Caco-2 (cell line): Measurements from ENCODE around the gene ARHGAP15. TPM values are rescaled to one million over a fixed set of nuclear protein-coding genes. Genes with fewer than 3 reads are reported as not detected.

Experiments
- BruUV-seq: library from RNA; stranded (reverse); fragments of 400-500 nt; replicated peaks from 2 replicates; lab custom pipeline; 2021; lab: Mats Ljungman, UMichigan
- CTCF ChIA-PET: fragments of 300-600 bp; sonication (Branson Sonifier 250); formaldehyde crosslinking; loops from one replicate; lab custom pipeline; 2022; ENCODE audit warnings: antibody characterized with exemption; lab: Charles Lee
- POLR2A ChIA-PET: fragments of 300-600 bp; sonication (Branson Sonifier 250); formaldehyde crosslinking; loops from one replicate; lab custom pipeline; 2022; ENCODE audit warnings: antibody characterized with exemption; lab: Charles Lee
- DNase-seq, 2 experiments: peaks; one replicate each; pipeline versions ENCODE4 v3.0.0 to v3.0.0-alpha.2; 2020 to 2022
- H3K27me3 ChIP-seq: replicated peaks from 2 replicates; pipeline ENCODE4 v1.6.0; 2011; ENCODE audit warnings: low read length; ENCODE audit not compliant: control insufficient read depth, insufficient read depth
- H3K36me3 ChIP-seq: 2 replicates; pipeline ENCODE4 v1.5.1; 2011; ENCODE audit warnings: low read length; ENCODE audit not compliant: control insufficient read depth, insufficient read depth
- H3K4me1 ChIP-seq: fragments of 250-450 bp; sonication (Bioruptor Pico); 2 replicates; pipeline ENCODE4 v1.5.1; 2020; ENCODE audit warnings: mild to moderate bottlenecking
- H3K4me3 ChIP-seq: 2 replicates; pipeline ENCODE4 v1.5.1; 2011; ENCODE audit warnings: low read depth, mild to moderate bottlenecking, control low read depth, low read length
- H3K9me3 ChIP-seq: fragments of 250-450 bp; sonication (Bioruptor Pico); 2 replicates; pipeline ENCODE4 v1.5.1; 2020; ENCODE audit warnings: mild to moderate bottlenecking, moderate library complexity
- H3K27ac Mint-ChIP-seq: one replicate; pipeline ENCODE4 v1.8.0; 2022; ENCODE audit warnings: mixed read lengths; ENCODE audit not compliant: unreplicated experiment
- H3K27me3 Mint-ChIP-seq: one replicate; pipeline ENCODE4 v1.8.0; 2022; ENCODE audit warnings: mixed read lengths; ENCODE audit not compliant: insufficient read depth, unreplicated experiment
- H3K36me3 Mint-ChIP-seq: one replicate; pipeline ENCODE4 v1.8.0; 2022; ENCODE audit warnings: mild to moderate bottlenecking, mixed read lengths; ENCODE audit not compliant: insufficient read depth, unreplicated experiment
- H3K4me1 Mint-ChIP-seq: one replicate; pipeline ENCODE4 v1.8.0; 2022; ENCODE audit warnings: low read depth, mixed read lengths; ENCODE audit not compliant: unreplicated experiment
- H3K4me3 Mint-ChIP-seq: one replicate; pipeline ENCODE4 v1.8.0; 2022; ENCODE audit warnings: mild to moderate bottlenecking, moderate library complexity, mixed read lengths; ENCODE audit not compliant: unreplicated experiment
- H3K9me3 Mint-ChIP-seq: one replicate; pipeline ENCODE4 v1.8.0; 2022; ENCODE audit warnings: mixed read lengths; ENCODE audit not compliant: unreplicated experiment
- intact Hi-C: fragments of 100-400 bp; cut with micrococcal nuclease; formaldehyde crosslinking; loops from one replicate; pipeline ENCODE4 v1.10.0; 2022; ENCODE audit not compliant: unreplicated experiment
- total RNA-seq: library from RNA; stranded (reverse); gene quantifications from 2 replicates; pipeline ENCODE4 v1.2.3, GENCODE V29; 2022
- TF ChIP-seq, protein P1 (sequence below), 2 experiments: fragments of 200-600 bp in 1 of 2; IDR thresholded peaks; 1 replicate in 1 of 2; 2 replicates in 1 of 2; pipeline versions ENCODE4 v1.5.1 to v1.8.0; 2011 to 2022; ENCODE audit warnings: antibody characterized with exemption in 1 of 2, control low read depth in 1 of 2, inconsistent platforms in 1 of 2, low read depth in 1 of 2, low read length in 1 of 2, mild to moderate bottlenecking in 1 of 2, moderate library complexity in 1 of 2; ENCODE audit not compliant: insufficient read depth in 1 of 2, severe bottlenecking in 1 of 2, unreplicated experiment in 1 of 2

The ARHGAP15 gene
- total RNA-seq, 1 experiment from 2014 or later = not detected

DNA sequence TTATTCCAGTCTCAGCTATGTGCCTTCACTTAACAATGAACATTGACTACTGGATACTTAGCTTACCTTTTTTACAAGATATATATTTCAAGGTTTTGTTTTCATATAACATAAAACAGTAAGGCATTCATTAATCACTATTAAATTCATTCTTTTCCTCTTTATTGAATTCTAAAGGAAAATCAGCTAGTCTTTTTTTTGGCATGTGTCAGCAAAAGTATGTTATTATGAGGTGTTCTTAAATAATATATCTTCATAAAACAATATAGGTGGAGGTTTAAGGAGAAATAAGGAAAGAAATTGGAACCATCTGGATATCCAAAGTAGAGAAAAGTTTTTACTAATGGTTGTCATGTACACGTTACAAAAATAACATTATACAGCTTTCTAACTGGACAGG is 472.6 kb downstream of the ARHGAP15 start:
- Histone ChIP-seq H3K27me3 (no peaks in the 10 kb centered on the region), H3K4me1 (no peaks in the 10 kb centered on the region), H3K4me3 (no peak overlapping the region), H3K9me3 (no peaks in the 10 kb centered on the region), H3K36me3 (no peaks in the 10 kb centered on the region)
- Mint-ChIP-seq H3K27me3 (peaks cover 13% of the 10 kb centered on the region), H3K9me3 (no peaks in the 10 kb centered on the region), H3K4me1 (no peaks in the 10 kb centered on the region), H3K36me3 (no peaks in the 10 kb centered on the region), H3K4me3 (no peak overlapping the region), H3K27ac (no peak overlapping the region)
- ChIA-PET POLR2A (no interaction called here), CTCF (no interaction called here)
- TF ChIP-seq, protein P1, sequence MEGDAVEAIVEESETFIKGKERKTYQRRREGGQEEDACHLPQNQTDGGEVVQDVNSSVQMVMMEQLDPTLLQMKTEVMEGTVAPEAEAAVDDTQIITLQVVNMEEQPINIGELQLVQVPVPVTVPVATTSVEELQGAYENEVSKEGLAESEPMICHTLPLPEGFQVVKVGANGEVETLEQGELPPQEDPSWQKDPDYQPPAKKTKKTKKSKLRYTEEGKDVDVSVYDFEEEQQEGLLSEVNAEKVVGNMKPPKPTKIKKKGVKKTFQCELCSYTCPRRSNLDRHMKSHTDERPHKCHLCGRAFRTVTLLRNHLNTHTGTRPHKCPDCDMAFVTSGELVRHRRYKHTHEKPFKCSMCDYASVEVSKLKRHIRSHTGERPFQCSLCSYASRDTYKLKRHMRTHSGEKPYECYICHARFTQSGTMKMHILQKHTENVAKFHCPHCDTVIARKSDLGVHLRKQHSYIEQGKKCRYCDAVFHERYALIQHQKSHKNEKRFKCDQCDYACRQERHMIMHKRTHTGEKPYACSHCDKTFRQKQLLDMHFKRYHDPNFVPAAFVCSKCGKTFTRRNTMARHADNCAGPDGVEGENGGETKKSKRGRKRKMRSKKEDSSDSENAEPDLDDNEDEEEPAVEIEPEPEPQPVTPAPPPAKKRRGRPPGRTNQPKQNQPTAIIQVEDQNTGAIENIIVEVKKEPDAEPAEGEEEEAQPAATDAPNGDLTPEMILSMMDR (IDR thresholded peaks at IDR 0.05; ENCODE audit: insufficient read depth in 1 of 2, low read depth in 1 of 2, low read length in 1 of 2, severe bottlenecking in 1 of 2, unreplicated experiment in 1 of 2) = no peak
- intact Hi-C loops = no loop called here
- no TSS peak for BruUV-seq
- no peak for DNase-seq

DNA sequence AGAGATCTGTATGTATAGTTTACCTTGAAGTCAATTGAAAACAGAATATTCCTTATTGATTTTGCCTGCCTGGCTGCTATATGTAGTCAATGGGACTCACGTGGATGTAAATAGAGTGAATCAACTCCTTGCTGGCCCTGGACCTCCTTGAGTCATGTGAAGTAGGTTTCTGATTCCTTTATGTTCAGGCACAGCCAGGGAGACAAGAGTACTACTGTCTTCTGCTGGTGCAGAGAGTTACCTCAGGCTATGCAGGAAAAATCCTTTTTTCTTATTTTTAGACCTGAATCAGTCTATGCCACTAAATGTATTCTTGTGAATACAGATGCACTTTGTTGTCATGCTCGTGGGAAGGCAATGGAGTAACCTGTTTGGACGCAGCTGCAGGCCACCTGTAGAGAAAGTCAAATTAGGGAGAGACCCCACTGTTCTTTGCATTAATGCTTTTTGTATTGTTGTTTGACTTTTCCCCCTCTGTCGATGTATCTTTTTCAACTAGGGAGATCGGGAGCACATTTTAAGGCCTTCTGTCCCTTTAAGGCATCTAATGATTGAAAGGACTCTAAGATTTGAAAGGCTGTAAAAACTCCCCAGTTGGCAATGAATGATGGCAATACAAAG is 473.9 kb downstream of the ARHGAP15 start:
- Mint-ChIP-seq H3K4me3 (no peak overlapping the region), H3K4me1 (no peaks in the 10 kb centered on the region), H3K36me3 (no peaks in the 10 kb centered on the region), H3K27ac (no peak overlapping the region), H3K27me3 (peaks cover 15% of the 10 kb centered on the region), H3K9me3 (no peaks in the 10 kb centered on the region)
- CTCF ChIA-PET = interaction anchor here (0.5 kb wide), 1 partner anchor 76 kb away, joined by 5 read pairs; no protein-coding TSS in a partner anchor
- DNase-seq = no peak
- POLR2A ChIA-PET = no interaction called here
- Histone ChIP-seq H3K27me3 (no peaks in the 10 kb centered on the region), H3K36me3 (no peaks in the 10 kb centered on the region), H3K9me3 (no peaks in the 10 kb centered on the region), H3K4me3 (no peak overlapping the region), H3K4me1 (no peaks in the 10 kb centered on the region)
- intact Hi-C loops = no loop called here
- TF ChIP-seq, protein P1 (IDR thresholded peaks at IDR 0.05; ENCODE audit: insufficient read depth in 1 of 2, low read depth in 1 of 2, low read length in 1 of 2, severe bottlenecking in 1 of 2, unreplicated experiment in 1 of 2) = no peak
- no TSS peak for BruUV-seq

DNA sequence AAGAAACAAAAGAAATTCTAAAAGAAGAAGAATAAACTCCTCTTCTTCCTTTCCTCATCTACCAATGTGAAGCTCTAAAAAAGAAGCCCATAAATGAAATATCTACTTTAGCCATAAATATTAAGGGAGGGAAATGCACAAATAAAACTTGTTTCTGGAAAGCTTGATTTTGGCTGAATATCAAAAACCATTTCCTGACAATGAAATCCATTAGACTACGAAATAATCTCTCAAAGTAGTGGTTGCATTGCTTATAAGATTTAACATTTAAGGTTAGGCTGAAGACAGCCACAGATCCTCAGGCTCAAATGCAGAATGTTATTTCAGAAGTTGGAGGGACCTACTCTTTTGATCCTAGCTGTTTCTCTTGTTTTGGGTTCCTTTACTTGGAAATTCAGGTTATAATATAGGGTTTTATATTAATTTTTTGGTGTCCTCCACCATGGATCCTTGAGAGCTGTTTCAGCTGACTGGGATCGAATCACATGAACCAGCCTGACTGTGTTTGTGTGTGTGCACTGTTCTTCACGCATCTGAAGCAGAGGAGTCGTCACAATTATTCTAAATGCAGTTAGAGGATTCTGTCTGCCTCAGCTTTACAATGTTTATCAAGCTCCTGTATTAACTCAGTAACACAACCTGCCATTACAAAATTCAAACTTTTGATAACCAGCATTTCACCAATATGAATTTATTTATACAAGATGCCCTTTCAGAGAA is 474.8 kb downstream of the ARHGAP15 start:
- H3K4me1 Mint-ChIP-seq = no peaks in the 10 kb centered on the region
- intact Hi-C loops = no loop called here
- Histone ChIP-seq H3K9me3 (no peaks in the 10 kb centered on the region), H3K27me3 (no peaks in the 10 kb centered on the region), H3K4me3 (no peak overlapping the region), H3K4me1 (no peaks in the 10 kb centered on the region), H3K36me3 (no peaks in the 10 kb centered on the region)
- ChIA-PET CTCF (interaction anchor here (0.5 kb wide), 1 partner anchor 76 kb away, joined by 5 read pairs; no protein-coding TSS in a partner anchor), POLR2A (no interaction called here)
- no TSS peak for BruUV-seq
- TF ChIP-seq, protein P1 (IDR thresholded peaks at IDR 0.05; ENCODE audit: insufficient read depth in 1 of 2, low read depth in 1 of 2, low read length in 1 of 2, severe bottlenecking in 1 of 2, unreplicated experiment in 1 of 2) = no peak
- no peaks in the 10 kb centered on the region for H3K9me3 Mint-ChIP-seq
- H3K27me3 Mint-ChIP-seq = peaks cover 15% of the 10 kb centered on the region
- H3K27ac Mint-ChIP-seq = no peak overlapping the region
- H3K4me3 Mint-ChIP-seq = no peak overlapping the region
- H3K36me3 Mint-ChIP-seq = no peaks in the 10 kb centered on the region
- DNase-seq = no peak
